ENCODE data around the gene FMNL2.

Gene FMNL2

DNA sequence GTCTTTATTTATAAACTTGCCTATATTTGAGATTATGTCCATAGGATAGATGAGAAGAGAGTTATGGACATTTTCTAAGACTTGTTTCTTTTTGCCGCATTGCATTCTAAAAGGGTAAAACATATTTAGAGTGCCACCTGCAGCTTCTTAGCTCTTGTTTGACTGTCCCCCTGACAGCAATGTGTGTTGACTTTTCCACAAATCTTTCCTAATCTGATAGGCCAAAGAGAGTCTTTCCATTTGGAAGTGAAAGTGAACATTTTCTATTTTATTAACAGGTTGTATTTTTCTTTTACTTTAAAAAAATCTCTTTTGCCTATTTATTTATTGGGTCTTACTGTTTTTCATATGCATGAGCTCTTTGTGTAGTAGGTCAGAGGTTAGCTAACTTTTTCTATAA, 58.4 kb downstream of the FMNL2 start (continued):
- TF ChIP-seq ZNF518A (tag by site-specific recombination; conservative IDR thresholded peaks at IDR 0.05; ENCODE audit: low read depth) = no peak
- no peak for TF ChIP-seq ZNF621 (tag by site-specific recombination; IDR thresholded peaks at IDR 0.05)
- no peak for TF ChIP-seq ZNF132 (tag by site-specific recombination; IDR thresholded peaks at IDR 0.05; ENCODE audit: borderline replicate concordance)
- TF ChIP-seq ZSCAN23 (tag by site-specific recombination; IDR thresholded peaks at IDR 0.05) = no peak
- TF ChIP-seq ZNF792 (tag by site-specific recombination; IDR thresholded peaks at IDR 0.05) = no peak
- TF ChIP-seq ZNF221 (tag by site-specific recombination; IDR thresholded peaks at IDR 0.05; ENCODE audit: borderline replicate concordance) = no peak
- TF ChIP-seq ZNF501 (tag by site-specific recombination; IDR thresholded peaks at IDR 0.05) = no peak
- TF ChIP-seq REPIN1 (tag by site-specific recombination; IDR thresholded peaks at IDR 0.05; ENCODE audit: low read depth) = no peak
- no peak for TF ChIP-seq ZNF138 (tag by site-specific recombination; IDR thresholded peaks at IDR 0.05; ENCODE audit: borderline replicate concordance)
- TF ChIP-seq ZNF639 (tag by site-specific recombination; IDR thresholded peaks at IDR 0.05) = no peak

- H3K4me1 ChIP-seq (ENCODE audit: control insufficient read depth, insufficient read depth, low read length) = peaks cover 3% of the 10 kb centered on the region; the same call in 1 of the 2 replicates
- H3K9me3 ChIP-seq (ENCODE audit: control insufficient read depth, insufficient read depth, low read depth, low read length) = no peaks in the 10 kb centered on the region
- no peak overlapping the region for H3K4me3 ChIP-seq (ENCODE audit: low read depth, low read length)
- CTCF ChIA-PET = interaction anchor here (0.5 kb wide), 1 partner anchor 160 kb away, joined by 3 read pairs; no protein-coding TSS in a partner anchor
- POLR2A ChIA-PET = no interaction called here
- no peaks in the 10 kb centered on the region for H3K36me3 ChIP-seq (ENCODE audit: control insufficient read depth in 2 of 2, insufficient read depth in 1 of 2, low read length in 2 of 2)
- no peak overlapping the region for H3K27ac ChIP-seq (ENCODE audit: extremely low read depth, low read depth, low read length)
- TF ChIP-seq ZNF24 (tag by site-specific recombination; IDR thresholded peaks at IDR 0.05) (no peak), KLF10 (tag by site-specific recombination; IDR thresholded peaks at IDR 0.05) (no peak), ZNF37A (tag by site-specific recombination; IDR thresholded peaks at IDR 0.05) (no peak), ZBTB11 (tag by site-specific recombination; conservative IDR thresholded peaks at IDR 0.05; ENCODE audit: low read depth) (no peak), ZNF561 (tag by site-specific recombination; IDR thresholded peaks at IDR 0.05; ENCODE audit: borderline replicate concordance) (no peak), ZNF664 (tag by site-specific recombination; IDR thresholded peaks at IDR 0.05) (no peak), ZNF571 (tag by site-specific recombination; IDR thresholded peaks at IDR 0.05) (no peak), ZIC2 (tag by site-specific recombination; IDR thresholded peaks at IDR 0.05) (no peak), OSR2 (tag by site-specific recombination; IDR thresholded peaks at IDR 0.05) (no peak), BCL11B (tag by site-specific recombination; IDR thresholded peaks at IDR 0.05; ENCODE audit: low read depth) (no peak), ZNF624 (tag by site-specific recombination; IDR thresholded peaks at IDR 0.05) (no peak), KLF9 (tag by site-specific recombination; IDR thresholded peaks at IDR 0.05; ENCODE audit: low read depth) (no peak), ZSCAN5A (tag by site-specific recombination; IDR thresholded peaks at IDR 0.05) (no peak)
- TF ChIP-seq, protein P1, sequence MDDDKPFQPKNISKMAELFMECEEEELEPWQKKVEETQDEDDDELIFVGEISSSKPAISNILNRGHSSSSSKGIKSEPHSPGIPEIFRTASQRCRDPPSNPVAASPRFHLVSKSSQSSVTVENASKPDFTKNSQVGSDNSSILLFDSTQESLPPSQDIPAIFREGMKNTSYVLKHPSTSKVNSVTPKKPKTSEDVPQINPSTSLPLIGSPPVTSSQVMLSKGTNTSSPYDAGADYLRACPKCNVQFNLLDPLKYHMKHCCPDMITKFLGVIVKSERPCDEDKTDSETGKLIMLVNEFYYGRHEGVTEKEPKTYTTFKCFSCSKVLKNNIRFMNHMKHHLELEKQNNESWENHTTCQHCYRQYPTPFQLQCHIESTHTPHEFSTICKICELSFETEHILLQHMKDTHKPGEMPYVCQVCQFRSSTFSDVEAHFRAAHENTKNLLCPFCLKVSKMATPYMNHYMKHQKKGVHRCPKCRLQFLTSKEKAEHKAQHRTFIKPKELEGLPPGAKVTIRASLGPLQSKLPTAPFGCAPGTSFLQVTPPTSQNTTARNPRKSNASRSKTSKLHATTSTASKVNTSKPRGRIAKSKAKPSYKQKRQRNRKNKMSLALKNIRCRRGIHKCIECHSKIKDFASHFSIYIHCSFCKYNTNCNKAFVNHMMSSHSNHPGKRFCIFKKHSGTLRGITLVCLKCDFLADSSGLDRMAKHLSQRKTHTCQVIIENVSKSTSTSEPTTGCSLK (tag by site-specific recombination; IDR thresholded peaks at IDR 0.05) = no peak
Observed at GRCh38 chr2:152394326-152394725, 59.4 kb downstream of the FMNL2 start.

Measured in HEK293 (cell line).